DMS79 treated with DMSO at 0.1 percent for 48 hours (cell line): Measurements from ENCODE around the gene JARID2.

Experiments
- DNase-seq: peaks from one replicate; lab custom pipeline; 2025; lab: John Stamatoyannopoulos, UW

The JARID2 gene

DNA sequence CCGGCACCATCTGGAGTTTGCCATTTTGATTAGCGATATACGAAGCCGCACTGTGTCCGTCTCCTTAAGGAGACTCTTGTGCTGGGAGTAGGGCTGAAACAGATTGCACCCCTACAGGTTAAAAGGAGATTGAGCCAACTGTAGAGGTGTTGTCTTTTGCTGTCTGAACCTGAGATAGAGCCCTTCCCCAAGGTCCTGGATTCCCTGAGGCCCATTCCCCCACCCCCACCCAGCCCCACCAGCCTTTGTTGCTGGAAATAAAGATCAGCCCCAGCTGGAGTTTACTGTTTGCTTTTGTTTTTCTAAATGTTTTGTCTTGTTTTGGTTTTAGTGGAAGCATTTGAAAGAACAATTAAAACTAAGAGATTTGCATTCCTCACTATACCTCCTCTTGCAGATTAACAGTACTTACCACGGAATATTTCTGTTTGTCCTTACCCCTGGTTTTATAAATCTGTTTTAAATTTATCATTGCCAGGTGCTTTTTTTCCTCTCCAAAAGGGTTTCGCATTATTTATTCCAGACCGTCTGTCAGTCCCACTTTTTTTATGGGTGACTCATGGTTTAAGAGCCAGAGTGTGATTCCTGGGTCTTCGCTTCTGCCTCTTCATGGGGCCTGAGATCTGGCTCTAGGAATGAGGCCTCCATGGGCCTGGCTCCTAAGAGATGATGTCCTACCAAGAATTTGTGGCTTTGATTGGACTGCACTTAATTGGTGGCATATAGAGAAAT, 247.7 kb downstream of the JARID2 start:
- no peak for DNase-seq

DNA sequence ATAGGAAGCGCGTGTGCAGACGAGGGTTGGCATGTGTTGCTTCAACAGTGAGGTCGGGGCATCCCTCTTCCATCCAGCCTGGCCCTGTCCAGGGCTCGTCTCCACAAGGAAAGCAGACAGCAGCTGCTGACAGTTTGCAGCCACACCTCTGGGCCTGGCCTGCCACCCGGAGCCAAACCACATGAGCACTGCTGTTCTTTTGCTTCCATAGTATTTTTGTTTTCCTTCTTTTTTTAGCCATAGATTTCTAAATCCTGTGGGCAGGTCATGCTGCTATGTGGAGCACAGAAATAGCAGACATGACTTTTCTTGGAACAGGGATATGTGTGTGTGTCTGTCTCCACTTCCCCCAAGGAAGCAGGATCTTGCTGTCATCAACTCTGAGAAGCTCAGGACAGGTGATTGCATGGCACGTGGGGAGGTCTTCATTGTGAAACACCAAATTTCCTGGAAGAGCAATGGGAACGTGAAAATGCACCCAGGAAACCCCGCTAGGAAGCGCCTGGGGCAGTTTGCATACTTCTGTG, 249.6 kb downstream of the JARID2 start:
- no peak for DNase-seq

DNA sequence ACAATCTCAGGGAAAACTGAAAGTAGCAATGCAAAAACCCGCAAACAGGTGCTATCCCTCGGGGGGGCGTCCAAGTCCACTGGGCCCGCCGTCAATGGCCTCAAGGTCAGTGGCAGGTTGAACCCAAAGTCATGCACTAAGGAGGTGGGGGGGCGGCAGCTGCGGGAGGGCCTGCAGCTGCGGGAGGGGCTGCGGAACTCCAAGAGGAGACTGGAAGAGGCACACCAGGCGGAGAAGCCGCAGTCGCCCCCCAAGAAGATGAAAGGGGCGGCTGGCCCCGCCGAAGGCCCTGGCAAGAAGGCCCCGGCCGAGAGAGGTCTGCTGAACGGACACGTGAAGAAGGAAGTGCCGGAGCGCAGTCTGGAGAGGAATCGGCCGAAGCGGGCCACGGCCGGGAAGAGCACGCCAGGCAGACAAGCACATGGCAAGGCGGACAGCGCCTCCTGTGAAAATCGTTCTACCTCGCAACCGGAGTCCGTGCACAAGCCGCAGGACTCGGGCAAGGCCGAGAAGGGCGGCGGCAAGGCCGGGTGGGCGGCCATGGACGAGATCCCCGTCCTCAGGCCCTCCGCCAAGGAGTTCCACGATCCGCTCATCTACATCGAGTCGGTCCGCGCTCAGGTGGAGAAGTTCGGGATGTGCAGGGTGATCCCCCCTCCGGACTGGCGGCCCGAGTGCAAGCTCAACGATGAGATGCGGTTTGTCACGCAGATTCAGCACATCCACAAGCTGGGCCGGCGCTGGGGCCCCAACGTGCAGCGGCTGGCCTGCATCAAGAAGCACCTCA, 250.7 kb downstream of the JARID2 start:
- DNase-seq, result no peak

DNA sequence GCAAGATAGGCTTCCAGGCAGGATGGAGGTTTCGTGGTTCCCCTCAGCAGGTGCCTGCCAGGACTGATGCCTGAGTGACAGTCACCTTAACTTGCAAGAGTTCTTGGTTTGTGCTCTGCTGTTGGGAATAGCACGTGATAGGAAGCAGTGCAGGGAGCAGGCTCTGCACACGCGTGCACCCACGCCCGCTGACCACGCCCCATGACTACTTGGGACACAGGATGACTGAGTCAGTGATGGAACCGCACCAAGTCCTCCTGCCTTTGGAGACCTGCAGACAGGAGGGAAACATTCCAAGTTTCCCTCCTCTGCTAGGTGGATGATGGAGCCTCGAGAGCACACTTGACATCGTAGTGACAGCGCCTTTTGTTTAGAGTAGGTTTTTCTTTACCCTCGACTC, 252.8 kb downstream of the JARID2 start:
- DNase-seq, result peak; percentile 73

DNA sequence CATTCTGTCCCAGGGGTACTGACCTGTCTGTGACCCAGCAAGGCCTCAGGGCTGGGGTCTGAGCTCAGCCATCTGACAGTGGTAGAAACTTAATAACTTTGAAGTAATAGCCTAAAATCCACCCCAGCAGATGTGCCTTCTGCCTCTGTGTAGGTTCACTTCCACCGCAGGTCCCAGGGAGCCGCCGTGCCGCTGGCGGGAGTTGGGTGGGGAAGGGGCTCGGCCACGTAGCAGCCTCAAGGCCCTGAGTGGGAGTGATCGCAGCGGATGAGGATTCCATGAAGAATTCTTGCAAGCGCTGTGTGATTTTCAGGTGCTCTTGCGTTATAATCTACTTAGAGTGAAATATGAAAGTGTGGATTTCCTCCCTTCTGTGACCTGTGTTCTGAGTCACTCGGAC, 253.3 kb downstream of the JARID2 start:
- no peak for DNase-seq

DNA sequence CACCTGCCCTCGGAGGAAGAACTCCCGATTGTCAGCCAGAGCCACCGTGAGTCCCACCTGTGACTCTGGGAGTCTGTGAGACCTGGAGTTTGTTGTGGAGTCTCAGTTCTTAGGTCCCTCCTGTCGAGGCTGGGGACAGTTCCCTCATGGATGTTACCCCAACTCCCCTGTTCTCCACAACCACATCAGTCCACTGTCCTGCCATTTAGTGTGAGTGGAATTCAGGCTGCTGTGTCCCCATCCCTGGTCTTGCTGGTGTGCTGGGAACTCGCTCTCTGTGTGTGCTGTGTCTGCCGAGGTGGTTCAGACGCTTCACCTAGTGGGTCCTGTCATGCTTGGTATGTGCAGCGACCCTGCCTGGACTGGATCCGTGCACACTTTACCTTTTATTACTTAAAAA, 253.7 kb downstream of the JARID2 start:
- no peak for DNase-seq

DNA sequence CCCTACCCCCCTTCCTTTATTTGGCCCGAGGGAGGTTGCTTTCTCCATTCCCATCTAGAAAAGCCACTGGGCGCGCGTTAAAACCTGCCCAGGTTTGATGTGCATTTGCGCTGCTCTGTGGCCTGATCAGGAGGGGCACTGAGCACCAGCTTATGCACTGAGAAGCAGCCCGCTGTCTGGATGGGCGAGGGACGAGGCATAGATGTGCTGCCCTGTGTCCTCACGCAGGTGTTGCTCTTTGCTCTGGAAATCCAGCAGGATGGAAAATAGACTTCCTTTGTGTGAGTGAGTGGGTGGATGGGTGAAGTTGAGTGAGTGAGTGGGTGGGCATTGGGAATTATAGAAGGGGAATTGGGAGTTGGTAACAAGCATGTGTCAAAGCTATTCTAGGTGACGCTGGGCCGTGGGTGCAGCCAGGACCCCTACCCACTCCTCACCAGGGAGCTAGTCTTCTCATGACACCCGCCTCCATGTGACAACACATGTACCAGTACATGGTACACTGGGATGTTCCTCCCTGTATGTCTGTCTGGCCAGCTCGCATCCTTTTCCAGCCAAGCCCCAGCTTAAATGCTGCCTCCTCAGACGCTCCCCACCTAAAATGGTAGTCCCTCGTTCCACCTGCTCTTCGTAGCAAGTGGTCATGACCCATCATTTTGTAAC, 254.3 kb downstream of the JARID2 start:
- no peak for DNase-seq

DNA sequence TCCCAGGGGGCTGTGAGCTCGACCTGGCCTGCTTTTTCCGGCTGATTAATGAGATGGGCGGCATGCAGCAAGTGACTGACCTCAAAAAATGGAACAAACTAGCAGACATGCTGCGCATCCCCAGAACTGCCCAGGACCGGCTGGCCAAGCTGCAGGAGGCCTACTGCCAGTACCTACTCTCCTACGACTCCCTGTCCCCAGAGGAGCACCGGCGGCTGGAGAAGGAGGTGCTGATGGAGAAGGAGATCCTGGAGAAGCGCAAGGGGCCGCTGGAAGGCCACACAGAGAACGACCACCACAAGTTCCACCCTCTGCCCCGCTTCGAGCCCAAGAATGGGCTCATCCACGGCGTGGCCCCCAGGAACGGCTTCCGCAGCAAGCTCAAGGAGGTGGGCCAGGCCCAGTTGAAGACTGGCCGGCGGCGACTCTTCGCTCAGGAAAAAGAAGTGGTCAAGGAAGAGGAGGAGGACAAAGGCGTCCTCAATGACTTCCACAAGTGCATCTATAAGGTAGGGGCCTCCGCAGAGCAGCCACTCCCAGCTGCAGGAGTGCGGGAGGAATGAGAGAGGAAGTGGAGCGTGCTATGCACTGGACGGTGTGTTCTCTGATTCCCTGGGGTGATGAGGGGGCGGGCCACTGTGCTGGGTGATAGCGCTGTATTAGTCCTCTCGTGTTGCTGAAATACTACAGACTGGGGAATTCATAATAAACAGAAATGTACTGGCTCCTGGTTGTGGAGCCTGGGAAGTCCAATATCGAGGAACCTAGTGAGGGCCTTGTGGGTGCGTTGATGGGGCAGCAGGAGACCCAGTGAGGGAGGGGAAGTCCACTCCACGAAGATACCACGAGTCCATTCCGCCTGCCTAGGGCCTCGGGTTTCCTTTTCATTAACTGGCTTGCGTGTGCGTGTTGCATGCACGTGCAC, 255.3 kb downstream of the JARID2 start:
- DNase-seq, result peak; percentile 54

DNA sequence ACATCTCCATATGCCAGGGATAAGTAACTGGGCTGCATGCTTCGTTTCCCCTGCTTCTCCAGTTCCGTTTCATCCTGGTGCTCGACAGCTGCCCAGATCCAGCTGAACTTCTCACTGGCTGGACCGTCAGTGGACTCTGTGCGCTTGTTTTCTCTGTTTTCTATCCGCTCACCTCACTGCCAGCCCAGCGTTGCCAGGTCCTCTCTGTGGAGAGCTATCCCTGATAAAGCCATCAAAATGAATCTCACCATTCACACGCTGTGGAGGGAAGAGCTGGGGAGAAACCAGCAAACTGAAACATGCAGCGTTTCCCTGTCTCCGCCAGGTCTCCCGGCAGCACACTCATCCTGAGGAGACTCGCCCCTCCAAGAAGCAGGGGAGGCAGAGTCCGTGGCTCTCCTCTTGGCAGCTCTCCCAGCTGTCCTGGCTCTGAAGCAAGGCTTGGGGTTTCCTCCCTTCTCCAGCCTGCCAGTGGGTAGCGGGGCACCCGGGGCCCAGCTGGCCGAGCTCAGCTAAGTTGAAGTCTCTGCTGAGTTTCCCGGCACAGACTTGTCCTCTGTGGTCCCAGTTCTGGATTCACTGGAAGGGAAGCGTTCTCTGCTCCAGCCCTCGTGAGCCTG, 256.1 kb downstream of the JARID2 start:
- DNase-seq, result peak; percentile 63

DNA sequence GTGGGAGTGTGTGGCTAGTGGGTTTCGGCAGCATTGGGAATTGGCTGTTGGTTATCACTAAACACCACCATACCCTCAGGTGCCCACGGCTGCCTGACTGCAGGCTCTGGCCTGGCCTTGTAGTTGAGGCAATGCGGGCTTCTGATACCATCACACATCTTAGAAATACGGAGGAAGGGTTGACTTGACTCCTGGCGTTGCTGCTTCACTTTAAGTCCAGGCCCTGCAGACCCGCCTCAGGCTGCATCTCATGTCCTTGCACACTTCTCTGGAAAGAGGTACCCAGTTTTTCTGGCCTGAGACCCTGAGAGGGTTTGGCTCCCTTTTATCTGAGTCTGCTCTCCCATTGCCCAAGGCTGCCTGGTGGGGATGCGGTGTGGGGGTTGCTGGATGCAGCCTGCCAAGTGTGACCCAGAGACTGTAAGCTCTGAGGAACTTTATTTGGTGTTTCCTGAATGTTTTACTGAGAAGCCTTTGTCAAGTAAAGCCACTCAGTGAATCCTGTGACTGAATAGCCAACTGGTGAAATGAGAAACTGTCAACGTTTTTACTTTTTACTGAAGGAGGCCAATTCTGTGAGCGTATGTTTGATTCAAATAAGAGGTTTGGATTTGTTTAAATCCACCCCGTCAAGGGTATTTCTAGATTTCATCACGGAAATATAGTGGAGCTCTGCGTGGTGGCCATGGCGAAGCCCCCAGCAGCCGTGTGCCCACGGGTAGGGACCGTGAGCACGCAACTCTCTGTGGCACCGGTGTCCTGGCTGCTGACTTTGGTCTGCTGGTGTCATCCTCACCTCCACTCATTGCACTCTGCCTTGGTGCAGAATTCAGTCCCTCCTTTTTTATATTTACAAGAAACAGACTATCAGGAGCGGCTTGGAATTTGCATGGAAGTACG, 256.8 kb downstream of the JARID2 start:
- DNase-seq, result no peak

DNA sequence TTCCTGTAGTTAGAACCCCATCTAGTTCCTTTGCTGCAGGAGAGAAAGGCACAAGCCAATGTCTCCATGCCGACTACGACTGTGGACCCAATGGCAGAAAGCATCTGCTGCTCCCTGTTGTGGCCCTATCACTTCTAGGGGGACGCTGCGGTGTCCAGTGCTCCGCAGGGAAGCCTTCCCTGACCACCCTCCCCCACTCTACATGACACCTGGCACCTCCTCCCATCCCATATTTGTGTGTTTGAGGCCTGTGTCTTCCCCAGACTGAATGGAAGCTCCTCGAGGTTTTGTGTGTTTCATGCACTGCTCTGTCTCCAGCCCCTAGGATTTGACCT, 257.4 kb downstream of the JARID2 start:
- DNase-seq, result no peak

DNA sequence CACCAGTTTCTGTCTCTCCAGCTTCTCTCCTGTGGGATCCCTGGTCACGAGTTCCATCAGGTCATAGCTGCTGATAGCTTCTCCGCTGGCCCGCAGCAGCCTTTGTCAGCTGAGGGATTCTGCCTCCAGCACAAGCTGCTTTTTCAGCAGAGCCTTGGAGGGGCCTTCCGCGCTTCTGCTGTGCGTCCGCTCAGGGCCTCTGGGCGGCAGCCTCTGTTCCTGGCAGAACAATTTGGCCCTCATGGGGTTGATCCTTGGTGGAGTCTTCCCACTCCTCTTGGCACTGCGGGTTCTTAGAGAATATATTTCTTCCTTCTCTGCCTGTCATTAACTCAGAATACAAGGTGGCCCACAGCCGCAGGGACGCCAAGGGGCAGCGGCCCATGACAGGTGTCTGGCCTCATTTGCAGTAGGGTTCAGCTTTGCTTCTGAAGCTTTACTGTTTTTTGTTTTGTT, 258.2 kb downstream of the JARID2 start:
- peak; percentile 20 for DNase-seq

DNA sequence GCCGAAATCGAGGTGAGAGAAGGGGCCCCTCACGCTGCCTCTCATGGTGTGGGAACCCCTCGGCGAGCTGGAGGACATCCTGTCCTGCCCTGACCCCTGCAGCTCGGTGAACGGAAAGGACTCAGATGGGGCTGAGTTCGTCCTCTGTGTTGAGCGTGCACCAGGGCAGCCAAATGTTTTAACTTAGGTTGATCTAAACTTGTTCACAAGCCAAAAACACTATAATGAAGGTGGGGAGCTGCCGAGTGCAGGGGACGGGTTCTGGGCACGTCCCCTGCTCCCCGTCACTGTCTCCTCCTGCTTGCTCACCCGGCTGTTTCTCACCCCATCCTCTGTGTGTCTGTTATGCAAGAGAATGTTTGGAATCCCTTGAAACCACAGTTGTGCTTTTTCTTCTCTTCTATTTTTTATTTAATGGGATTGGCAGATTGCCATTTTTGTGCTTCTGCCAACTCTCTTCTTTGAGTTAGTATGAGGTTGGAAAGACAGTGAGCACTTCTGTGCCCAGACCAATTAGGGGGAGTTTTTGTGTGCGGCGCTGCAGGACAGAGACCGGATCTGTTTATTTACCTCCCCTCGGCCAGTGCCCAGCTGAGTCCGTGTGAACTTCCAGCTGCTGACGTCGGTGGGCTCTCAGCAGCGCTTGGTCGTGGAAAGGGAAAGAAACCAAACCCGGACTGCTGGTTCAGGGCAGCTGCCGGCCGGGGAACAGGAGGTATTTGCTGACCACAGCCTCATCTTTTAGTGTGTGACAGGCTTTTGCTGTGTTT, 258.9 kb downstream of the JARID2 start:
- peak; percentile 79 for DNase-seq

DNA sequence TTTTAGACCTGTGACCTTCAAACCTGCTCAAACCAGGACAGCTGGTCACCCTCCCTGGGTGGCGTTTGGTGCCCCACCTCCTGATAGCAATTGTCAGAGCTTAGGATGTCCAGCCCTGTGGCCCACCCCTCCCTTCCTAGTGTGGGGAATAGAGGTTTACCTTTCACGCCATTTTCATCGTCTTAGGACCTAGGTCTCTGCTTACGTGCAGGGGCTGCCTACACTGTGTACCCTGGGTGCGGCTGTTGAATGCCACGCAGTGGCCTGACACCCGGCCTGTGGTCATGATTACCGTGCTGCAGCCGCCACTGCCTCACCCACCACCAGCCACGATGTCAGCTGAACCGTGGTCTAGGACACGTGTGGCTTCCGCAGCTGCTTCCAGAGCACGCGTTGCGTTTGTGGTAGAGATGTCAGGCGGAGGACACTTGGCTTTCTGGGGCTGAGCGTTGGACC, 259.6 kb downstream of the JARID2 start:
- DNase-seq, result no peak

DNA sequence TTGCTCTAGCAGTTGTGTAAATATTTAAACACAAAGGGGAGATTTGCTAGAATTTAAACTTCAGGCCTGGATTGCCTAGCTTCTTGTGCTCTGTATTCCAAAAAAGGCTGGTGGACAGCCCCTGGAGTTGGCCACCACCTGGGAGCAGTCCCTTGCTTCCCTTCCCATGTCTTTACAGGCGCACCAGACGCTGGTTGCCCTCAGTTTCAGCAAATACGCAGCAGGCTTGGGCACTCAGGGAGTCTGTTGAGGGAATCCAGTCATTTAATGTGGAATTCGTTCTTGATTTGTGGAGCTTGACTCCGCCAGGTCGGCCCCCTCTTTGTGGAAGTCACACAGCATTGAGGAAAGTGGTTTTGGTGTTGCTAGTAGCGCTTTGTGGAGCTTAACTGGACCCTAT, 260.2 kb downstream of the JARID2 start:
- DNase-seq, result no peak

DNA sequence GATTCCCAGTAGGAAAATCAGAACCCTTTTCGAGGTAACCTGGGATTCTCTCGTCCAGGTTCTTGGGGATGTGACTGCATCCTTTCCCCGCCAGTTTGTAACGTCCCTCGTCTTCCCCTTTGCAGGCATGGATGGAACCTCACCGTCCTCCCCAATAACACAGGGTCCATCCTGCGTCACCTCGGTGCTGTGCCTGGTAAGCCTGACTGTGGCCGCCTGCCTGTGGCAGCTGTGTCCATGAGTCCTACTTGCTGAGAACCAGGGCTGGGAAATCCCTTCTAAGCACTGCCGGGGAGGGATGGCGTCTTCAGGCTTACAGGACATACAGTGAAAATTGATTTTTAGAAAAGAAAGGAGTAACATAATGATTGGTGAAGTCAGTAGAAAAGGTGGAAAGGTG, 261.4 kb downstream of the JARID2 start:
- no peak for DNase-seq

DNA sequence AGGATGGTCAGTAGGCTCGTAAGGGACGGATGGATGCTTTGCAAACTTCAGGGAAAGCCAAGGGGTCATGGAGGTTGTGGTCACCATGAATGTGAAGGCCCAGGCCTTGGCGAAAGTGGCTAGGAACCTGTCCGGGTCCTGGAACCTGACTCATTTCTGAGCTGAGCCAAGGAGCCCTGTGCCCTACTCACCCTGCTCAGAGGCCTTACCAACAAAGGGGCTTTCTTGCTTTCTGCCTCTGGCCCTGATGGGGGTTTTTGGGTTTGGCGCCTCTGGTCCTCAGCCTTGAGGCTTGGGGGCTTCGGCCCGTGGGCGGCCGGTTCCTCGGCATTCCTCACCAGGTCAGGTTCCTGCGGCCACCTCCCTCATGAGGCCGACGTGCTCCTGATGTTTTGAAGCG, 261.9 kb downstream of the JARID2 start:
- no peak for DNase-seq

DNA sequence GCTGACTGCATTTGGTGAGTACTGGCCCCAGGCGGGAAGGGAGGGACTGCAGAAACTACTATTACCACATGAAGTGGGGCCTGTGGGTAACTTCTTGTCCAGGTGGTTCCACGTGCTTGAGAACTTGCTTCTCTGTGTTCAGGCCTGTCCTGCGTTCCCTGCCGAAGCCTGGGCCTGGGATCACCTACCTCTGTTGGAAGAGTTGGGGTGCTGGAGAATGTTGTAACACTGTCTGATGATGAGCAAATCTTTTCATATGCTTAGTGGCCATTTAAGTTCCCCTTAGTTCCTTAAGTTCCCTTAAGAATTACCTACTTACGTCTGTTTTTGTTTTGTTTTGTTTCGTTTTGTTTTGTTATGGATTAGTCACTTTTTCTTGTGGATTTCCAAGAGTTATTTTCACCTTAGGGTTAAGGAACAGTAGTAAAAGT, 262.6 kb downstream of the JARID2 start:
- no peak for DNase-seq

DNA sequence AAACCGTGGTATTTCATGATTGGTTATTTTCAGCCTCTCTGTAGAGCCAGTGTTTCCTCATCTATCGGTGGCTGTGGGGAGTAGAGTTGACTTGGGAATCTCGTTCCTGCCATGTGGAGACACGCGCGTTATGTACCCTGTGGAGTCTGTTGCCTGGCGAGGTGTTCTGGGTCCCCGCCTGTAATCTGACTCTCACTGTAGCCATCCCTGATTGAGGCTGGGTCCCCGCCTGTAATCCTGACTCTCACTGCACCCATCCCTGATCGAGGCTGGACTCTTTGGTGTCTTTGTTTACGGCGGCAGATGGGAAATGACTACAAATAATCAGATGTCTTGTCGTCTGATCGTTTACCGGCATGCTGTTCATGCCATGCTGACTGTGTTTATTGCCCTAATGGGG, 263.1 kb downstream of the JARID2 start:
- DNase-seq, result no peak
